HT-29 (cell line): ENCODE measurements around the gene SBNO2. TPM values are rescaled to one million over a fixed set of nuclear protein-coding genes. Genes with fewer than 3 reads are reported as not detected.
A peak's percentile ranks its signal among the peaks of the same experiment; 100 is the strongest.
"Not testable (repeated sequence)": the region's sequence is repeated elsewhere in the genome, so short reads cannot be mapped to it uniquely, and the experiment has no call there.

Source experiments
- DNase-seq: peaks from one replicate; pipeline ENCODE4 v3.0.0-alpha.2; 2015; ENCODE audit warnings: low spot score
- total RNA-seq: library from RNA; depleted of rRNA; stranded (reverse); fragments of >200 nt; shearing (Covaris generic); gene quantifications from 2 replicates; pipeline ENCODE4 v1.2.3, GENCODE V29; 2014; rRNA removed

Gene SBNO2
- total RNA-seq, result 49.6 and 50.5 TPM in 2 replicates

- peak; percentile 77 for DNase-seq
Observed at GRCh38 chr19:1173845-1174809, at the start of gene SBNO2. SBNO2 (minus strand) TSS chr19:1174268; CDS start chr19:1154276, 19,992 bp downstream.

- peak; percentile 26 for DNase-seq
Observed at GRCh38 chr19:1223018-1223855, 49.2 kb upstream of the SBNO2 start.

- no peak for DNase-seq
Observed at GRCh38 chr19:1222394-1222793, 48.3 kb upstream of the SBNO2 start.

GRCh38 chr19:1221904-1222255, 47.8 kb upstream of the SBNO2 start:
- no peak for DNase-seq

- DNase-seq, result peak; percentile 64
Observed at GRCh38 chr19:1220976-1221903, 47.2 kb upstream of the SBNO2 start.

GRCh38 chr19:1220477-1220930, 46.4 kb upstream of the SBNO2 start:
- DNase-seq, result no peak

GRCh38 chr19:1219786-1220476, 45.9 kb upstream of the SBNO2 start:
- no peak for DNase-seq

GRCh38 chr19:1218751-1219567, 44.9 kb upstream of the SBNO2 start:
- no peak for DNase-seq

GRCh38 chr19:1217366-1217765, 43.3 kb upstream of the SBNO2 start:
- DNase-seq, result no peak

GRCh38 chr19:1216756-1217155, 42.7 kb upstream of the SBNO2 start:
- no peak for DNase-seq

GRCh38 chr19:1214862-1215731, 41.0 kb upstream of the SBNO2 start:
- DNase-seq, result no peak

GRCh38 chr19:1214299-1214861, 40.3 kb upstream of the SBNO2 start:
- DNase-seq, result no peak

GRCh38 chr19:1213391-1214286, 39.6 kb upstream of the SBNO2 start:
- no peak for DNase-seq

- no peak for DNase-seq
Observed at GRCh38 chr19:1211494-1212234, 37.6 kb upstream of the SBNO2 start.

GRCh38 chr19:1210227-1210538, 36.1 kb upstream of the SBNO2 start:
- no peak for DNase-seq

GRCh38 chr19:1208830-1209229, 34.8 kb upstream of the SBNO2 start:
- not testable (repeated sequence) for DNase-seq
